HG03103 (cell line): ENCODE results near the gene MITD1.
A peak's percentile ranks its signal among the peaks of the same experiment; 100 is the strongest.
"Not testable (repeated sequence)": the region's sequence is repeated elsewhere in the genome, so short reads cannot be mapped to it uniquely, and the experiment has no call there.

Experiments
- ATAC-seq: cut with Tn5 transposase; IDR thresholded peaks from one replicate; pipeline ENCODE4 v1.9.1; 2021; ENCODE audit warnings: low read depth; ENCODE audit not compliant: unreplicated experiment

The MITD1 gene

GRCh38 chr2:99156891-99157290, 24.0 kb downstream of the MITD1 start:
- no peak for ATAC-seq

GRCh38 chr2:99154643-99155536, 26.0 kb downstream of the MITD1 start, which contains the start of the genes LIPT1 and TSGA10:
TSS of gene LIPT1 (plus strand) at chr2:99154967. CDS start at chr2:99161958, 6,991 bp downstream.
TSS of gene TSGA10 (minus strand) at chr2:99154942. CDS start at chr2:99109439, 45,503 bp downstream.
- peak; percentile 90 for ATAC-seq

GRCh38 chr2:99153921-99154604, 26.8 kb downstream of the MITD1 start:
- no peak for ATAC-seq

DNA sequence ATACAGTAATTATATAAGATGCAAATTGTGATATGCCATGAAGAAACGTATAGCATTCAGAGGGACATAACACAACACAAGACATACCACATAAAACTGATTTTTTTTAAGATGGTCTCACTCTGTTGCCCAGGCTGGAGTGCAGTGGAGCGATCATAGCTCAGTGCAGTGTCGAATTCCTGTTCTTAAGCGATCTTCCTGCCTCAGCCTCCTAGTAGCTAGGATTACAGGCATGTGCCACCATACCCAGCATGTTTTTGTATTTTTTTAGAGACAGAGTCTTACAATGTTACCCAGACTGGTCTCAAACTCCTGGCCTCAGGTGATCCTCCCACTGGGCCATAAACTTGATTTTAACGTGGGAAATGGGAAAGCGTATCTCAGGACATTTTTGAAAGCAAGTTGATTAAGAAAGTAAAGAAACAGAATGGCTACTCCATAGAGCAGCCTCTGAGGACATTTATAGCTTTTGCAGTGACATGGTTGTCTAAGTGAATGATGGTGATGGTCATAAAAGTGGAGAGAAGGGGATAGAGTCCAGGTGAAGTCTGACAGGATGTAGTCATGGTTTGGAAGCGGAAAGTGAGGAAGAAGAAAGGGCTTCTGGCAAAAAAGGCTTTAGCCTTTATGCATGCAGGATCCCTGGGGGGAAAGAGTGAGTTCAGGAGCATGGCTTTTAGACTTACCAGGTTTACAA, 28.5 kb downstream of the MITD1 start:
- no peak for ATAC-seq

DNA sequence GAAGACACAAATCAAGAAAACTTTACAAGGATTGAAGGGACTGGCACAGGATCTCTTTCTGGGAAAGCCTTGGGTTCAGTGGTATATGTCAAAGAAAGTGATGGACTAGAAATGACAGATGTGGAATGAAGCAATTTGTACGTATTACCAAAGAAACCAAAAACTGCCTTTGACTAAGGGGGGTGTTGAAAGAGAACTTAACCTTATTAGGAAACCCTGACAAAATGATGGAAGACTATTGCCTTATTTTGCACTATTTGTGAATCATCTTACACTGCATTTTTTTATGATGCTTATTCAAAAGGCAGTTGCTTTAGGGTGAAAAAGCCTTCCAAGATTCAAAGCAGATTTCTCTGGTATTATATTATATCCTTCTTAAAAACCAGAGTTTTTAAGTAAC, 30.2 kb downstream of the MITD1 start:
- no peak for ATAC-seq

DNA sequence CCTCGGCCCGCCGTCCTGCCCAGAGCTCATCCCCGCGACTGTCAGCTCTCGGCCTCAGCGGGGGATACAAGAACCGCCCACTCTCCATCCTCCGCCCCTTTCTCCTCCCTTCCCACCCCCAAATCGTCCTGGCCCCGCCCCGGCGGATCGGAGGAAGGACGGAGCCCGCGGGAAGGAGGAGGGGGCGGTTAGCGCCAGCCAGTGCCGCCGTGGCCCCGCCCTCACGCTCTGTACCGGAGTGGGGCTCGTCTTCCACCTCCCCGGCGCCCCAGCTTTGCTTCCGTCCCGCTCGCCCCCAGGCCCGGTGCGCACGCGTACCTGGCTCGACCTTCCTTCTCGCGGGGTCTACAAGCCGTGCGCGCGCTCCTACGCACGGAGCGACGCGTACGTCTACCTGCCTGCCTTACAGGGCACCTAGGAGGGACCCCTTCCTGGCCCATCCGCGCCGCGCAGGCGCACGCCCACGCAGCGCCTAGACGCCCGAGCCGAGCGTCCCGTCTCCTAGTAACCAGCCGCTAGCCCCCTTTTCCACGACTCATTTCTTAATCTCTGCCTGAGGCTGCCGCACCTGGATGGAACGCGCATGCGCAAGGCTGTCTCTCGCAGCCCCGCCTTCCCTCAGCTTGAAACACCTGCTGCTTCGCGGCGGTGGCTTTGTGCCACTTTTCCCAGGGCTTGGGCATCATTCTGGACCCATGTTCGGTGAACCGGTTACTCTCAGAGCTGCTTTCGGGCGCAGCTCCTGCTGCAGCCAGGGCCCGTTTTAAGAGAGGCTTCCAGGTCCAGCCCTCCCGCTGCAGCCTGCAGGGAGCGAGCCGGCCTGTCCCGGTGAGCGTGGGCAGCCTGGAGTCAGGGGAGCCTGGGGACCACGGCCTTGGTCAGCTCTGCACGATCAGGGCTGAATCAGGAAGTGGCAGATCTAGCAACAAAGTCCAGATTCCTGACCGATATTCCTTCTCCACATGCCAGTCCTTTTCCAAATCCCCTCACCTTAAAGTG, 39.4 kb downstream of the MITD1 start, which contains the start of gene C2orf15:
Gene C2orf15 (plus strand): TSS at position 598 of the 999 bp plus-strand sequence. CDS start 8,852 bp downstream, outside the sequence.
- peak; percentile 83 for ATAC-seq

DNA sequence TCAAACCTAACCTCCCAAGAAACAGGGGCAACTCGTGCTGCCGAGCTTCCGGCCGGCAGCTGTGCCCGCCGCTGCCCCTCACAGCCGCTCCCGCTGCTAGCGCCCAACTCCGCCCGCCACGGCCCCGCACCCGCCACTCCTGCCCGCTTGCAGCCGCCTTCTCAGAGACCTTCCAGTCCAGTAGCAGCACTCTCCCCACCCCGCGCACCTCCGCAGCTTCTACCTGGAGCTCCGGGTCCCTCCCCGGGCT, 40.1 kb downstream of the MITD1 start:
- ATAC-seq: peak; percentile 31

DNA sequence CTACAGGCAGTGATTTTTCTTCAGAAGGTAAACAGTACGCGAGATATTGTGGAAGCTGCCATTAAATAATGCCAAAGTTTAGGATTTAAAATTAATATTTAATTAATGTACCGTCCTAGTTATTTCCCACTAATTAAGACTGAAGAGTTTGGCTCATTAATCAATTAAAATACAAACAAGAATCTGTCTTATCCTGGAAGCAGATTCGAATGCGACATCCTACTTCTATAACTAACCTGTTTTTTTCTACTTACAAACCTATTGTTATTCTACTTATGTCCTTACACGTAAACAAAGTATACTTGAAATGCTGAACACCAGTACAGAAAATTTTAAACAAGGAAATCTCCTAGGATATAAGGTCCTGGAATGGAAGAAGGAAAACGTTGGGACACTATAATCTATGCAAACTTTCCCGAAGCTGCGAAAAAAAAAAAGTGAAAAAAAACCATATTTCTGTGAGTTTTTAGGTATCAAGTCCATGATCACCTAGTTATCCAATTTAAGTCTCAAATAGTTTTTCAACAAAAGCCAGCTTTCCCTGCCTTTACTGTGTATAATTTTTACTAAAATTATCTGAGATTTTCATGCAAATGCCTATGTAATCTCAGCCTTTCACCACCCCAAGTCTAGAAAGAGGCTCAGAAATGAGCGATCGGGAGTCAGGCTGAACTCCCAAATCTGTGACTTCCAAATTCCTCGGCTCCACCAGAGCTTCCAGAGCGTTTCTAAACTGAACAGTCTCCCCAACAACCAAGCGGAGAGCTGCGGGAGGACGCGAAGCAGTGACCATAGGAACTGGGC, 40.6 kb downstream of the MITD1 start:
- no peak for ATAC-seq

- ATAC-seq: no peak
These were observed 41.9 kb downstream of the MITD1 start for GRCh38 chr2:99139003-99139402.

DNA sequence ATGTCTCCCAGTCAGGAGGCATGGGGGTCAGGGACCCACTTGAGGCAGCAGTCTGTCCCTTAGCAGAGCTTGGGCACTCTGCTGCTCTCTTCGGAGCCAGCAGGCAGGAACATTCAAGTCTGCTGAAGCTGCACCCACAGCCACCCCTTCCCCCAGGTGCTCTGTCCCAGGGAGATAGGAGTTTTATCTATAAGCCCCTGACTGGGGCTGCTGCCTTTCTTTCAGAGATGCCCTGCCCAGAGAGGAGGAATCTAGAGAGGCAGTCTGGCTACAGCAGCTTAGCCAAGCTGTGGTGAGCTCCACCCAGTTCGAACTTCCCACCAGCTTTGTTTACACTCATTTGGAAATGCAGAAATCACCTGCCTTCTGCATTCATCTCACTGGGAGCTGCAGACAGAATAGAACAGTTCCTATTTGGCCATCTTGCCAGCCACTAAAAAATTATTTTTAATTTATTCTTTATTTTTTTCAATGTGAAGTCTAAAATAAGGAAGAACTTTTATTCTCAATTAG, 45.8 kb downstream of the MITD1 start:
- ATAC-seq: not testable (repeated sequence)

GRCh38 chr2:99127981-99128380, 52.9 kb downstream of the MITD1 start:
- ATAC-seq: no peak
